Measurements from ENCODE around the gene ABRACL.

DNA sequence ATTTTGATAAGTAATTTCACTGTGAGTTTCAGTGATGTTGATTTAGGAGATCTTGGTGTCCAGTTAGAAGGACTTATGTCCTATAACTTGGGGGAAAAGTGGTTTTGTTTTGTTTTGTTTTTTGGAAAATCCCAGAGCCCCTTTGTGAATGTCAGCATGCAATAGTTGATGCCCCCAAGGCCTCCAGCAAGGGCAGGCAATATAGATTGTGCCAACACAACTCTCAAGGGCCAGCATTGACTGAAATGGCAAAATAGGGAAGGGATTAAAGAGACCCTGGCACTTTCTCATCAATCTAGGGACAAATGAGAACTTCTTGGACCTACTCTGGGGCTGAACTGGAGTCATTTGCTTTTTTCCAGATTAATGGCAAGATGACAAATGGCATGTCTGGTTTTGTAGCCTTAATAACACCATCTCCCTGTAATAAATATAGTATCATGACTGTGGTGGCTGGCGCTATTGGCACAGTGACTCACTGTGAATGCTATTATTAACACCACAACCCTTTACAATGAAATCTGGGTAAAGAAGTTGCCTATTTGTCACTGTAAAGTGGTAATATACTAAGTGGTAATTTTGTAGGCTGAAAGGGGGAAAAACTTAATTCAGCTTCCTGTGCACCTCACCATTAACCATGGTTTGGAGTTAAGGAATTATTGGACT lies 51.8 kb downstream of the ABRACL start:
- TF ChIP-seq, protein P1, sequence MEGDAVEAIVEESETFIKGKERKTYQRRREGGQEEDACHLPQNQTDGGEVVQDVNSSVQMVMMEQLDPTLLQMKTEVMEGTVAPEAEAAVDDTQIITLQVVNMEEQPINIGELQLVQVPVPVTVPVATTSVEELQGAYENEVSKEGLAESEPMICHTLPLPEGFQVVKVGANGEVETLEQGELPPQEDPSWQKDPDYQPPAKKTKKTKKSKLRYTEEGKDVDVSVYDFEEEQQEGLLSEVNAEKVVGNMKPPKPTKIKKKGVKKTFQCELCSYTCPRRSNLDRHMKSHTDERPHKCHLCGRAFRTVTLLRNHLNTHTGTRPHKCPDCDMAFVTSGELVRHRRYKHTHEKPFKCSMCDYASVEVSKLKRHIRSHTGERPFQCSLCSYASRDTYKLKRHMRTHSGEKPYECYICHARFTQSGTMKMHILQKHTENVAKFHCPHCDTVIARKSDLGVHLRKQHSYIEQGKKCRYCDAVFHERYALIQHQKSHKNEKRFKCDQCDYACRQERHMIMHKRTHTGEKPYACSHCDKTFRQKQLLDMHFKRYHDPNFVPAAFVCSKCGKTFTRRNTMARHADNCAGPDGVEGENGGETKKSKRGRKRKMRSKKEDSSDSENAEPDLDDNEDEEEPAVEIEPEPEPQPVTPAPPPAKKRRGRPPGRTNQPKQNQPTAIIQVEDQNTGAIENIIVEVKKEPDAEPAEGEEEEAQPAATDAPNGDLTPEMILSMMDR (conservative IDR thresholded peaks at IDR 0.05; ENCODE audit: low read length) = no peak
- TF ChIP-seq EZH2phosphoT487 (IDR thresholded peaks at IDR 0.05; ENCODE audit: borderline replicate concordance) = no peak

Data from Loucy (cell line).